Panc1 (cell line): ENCODE measurements around the gene FHAD1.

Experiments used
- POLR2AphosphoS5 ChIP-seq: IDR thresholded peaks from 2 replicates; pipeline ENCODE4 v1.6.1; 2012; ENCODE audit warnings: mild to moderate bottlenecking, low read depth, low read length, moderate library complexity
- SIN3A ChIP-seq: IDR thresholded peaks from 2 replicates; pipeline ENCODE4 v1.6.1; 2012; ENCODE audit warnings: low read depth, mild to moderate bottlenecking, low read length, moderate library complexity, borderline replicate concordance; ENCODE audit not compliant: insufficient read depth
- TCF7L2 ChIP-seq: IDR thresholded peaks from 2 replicates; pipeline ENCODE4 v1.6.1; 2011; ENCODE audit warnings: mild to moderate bottlenecking, low read depth, low read length, inconsistent platforms
- TF ChIP-seq, protein P1 (sequence below): fragments of 450-650 bp; IDR thresholded peaks from 2 replicates; pipeline ENCODE4 v1.5.1; 2017; ENCODE audit warnings: mild to moderate bottlenecking
- TF ChIP-seq, protein P2 (sequence below), 2 experiments: IDR thresholded peaks; 2 replicates each; pipeline ENCODE4 v1.6.1; 2011 to 2012; ENCODE audit warnings: low read depth in 2 of 2, control low read depth in 1 of 2, low read length in 1 of 2, mild to moderate bottlenecking in 1 of 2, moderate library complexity in 1 of 2; ENCODE audit not compliant: insufficient read depth in 1 of 2

- no peak for TF ChIP-seq POLR2AphosphoS5
- TF ChIP-seq, protein P1, sequence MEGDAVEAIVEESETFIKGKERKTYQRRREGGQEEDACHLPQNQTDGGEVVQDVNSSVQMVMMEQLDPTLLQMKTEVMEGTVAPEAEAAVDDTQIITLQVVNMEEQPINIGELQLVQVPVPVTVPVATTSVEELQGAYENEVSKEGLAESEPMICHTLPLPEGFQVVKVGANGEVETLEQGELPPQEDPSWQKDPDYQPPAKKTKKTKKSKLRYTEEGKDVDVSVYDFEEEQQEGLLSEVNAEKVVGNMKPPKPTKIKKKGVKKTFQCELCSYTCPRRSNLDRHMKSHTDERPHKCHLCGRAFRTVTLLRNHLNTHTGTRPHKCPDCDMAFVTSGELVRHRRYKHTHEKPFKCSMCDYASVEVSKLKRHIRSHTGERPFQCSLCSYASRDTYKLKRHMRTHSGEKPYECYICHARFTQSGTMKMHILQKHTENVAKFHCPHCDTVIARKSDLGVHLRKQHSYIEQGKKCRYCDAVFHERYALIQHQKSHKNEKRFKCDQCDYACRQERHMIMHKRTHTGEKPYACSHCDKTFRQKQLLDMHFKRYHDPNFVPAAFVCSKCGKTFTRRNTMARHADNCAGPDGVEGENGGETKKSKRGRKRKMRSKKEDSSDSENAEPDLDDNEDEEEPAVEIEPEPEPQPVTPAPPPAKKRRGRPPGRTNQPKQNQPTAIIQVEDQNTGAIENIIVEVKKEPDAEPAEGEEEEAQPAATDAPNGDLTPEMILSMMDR, result no peak
- TF ChIP-seq TCF7L2, result no peak
- TF ChIP-seq, protein P2, sequence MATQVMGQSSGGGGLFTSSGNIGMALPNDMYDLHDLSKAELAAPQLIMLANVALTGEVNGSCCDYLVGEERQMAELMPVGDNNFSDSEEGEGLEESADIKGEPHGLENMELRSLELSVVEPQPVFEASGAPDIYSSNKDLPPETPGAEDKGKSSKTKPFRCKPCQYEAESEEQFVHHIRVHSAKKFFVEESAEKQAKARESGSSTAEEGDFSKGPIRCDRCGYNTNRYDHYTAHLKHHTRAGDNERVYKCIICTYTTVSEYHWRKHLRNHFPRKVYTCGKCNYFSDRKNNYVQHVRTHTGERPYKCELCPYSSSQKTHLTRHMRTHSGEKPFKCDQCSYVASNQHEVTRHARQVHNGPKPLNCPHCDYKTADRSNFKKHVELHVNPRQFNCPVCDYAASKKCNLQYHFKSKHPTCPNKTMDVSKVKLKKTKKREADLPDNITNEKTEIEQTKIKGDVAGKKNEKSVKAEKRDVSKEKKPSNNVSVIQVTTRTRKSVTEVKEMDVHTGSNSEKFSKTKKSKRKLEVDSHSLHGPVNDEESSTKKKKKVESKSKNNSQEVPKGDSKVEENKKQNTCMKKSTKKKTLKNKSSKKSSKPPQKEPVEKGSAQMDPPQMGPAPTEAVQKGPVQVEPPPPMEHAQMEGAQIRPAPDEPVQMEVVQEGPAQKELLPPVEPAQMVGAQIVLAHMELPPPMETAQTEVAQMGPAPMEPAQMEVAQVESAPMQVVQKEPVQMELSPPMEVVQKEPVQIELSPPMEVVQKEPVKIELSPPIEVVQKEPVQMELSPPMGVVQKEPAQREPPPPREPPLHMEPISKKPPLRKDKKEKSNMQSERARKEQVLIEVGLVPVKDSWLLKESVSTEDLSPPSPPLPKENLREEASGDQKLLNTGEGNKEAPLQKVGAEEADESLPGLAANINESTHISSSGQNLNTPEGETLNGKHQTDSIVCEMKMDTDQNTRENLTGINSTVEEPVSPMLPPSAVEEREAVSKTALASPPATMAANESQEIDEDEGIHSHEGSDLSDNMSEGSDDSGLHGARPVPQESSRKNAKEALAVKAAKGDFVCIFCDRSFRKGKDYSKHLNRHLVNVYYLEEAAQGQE (IDR thresholded peaks at IDR 0.05; ENCODE audit: insufficient read depth in 1 of 2, low read depth in 2 of 2, low read length in 1 of 2), result no peak
- TF ChIP-seq SIN3A, result no peak
Measured at GRCh38 chr1:15353839-15354579, 107.0 kb downstream of the FHAD1 start.
